IPS-11a (cell line): ENCODE data around the gene IMMT.

Experiments used
- H3K4me3 ChIP-seq: one replicate; pipeline ENCODE4 v1.5.1; 2013; ENCODE audit warnings: low read depth, low read length, control low read depth

Gene IMMT

DNA sequence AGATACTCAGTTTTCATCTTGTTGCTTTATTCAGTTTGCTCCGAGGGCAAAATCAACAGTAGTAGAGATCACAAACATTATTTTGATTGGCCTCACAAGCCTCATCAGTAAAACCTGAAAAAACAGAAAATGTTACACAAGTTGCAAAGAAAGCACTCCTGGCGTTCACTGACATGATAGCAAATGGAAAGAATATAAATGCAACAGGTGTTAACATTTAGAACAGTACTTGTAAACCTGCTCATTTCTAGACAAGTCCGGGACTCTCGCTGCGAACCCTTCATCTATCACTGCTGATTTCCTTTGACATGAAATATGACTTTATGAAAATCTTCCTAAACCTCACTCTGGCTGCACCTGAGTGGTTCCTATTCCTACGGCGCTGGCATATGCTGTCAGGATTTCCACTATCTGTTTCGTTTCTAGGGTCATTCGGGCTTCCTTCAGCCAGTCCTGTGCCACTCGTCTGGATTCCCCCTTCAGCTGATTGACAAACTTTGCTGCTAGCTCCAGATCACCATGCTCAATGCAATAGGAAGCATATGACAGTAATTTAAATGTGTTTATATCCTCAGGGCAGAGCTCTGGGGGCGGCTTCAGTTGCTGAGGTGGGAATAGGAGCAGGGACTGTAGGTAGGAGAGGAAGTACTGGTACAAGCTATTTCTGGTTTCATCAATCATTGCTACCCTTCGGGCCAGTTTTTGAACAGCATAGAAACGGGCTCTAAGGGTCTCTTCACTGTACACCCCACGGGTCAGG is 51.2 kb downstream of the IMMT start:
- H3K4me3 ChIP-seq, result no peak overlapping the region

- no peak overlapping the region for H3K4me3 ChIP-seq
These were observed 52.0 kb downstream of the IMMT start for GRCh38 chr2:86143307-86143706.

- no peak overlapping the region for H3K4me3 ChIP-seq
These were observed 52.6 kb downstream of the IMMT start for GRCh38 chr2:86142436-86143257.

DNA sequence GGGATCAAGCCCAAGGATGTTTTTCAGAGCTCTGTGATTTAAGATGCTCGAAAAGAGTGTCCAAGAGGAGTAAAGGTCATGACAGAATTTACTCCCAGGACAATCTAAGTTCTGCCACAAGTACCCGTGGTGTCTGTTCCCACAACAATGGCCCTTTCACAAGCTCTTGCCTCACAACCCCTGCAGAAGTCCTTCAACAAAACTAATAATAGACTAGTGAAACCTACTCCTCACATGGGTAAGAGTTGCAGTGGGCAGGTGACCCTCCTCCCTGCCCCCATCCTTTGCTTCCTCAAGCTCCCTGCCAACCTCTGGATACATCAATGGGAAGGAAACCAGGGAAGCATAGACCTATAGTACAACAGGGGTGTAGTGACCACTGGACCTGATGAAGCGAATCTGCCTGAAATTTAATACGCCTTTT is 54.3 kb downstream of the IMMT start:
- H3K4me3 ChIP-seq, result no peak overlapping the region

GRCh38 chr2:86139981-86140380 is 55.3 kb downstream of the IMMT start:
- H3K4me3 ChIP-seq, result no peak overlapping the region

DNA sequence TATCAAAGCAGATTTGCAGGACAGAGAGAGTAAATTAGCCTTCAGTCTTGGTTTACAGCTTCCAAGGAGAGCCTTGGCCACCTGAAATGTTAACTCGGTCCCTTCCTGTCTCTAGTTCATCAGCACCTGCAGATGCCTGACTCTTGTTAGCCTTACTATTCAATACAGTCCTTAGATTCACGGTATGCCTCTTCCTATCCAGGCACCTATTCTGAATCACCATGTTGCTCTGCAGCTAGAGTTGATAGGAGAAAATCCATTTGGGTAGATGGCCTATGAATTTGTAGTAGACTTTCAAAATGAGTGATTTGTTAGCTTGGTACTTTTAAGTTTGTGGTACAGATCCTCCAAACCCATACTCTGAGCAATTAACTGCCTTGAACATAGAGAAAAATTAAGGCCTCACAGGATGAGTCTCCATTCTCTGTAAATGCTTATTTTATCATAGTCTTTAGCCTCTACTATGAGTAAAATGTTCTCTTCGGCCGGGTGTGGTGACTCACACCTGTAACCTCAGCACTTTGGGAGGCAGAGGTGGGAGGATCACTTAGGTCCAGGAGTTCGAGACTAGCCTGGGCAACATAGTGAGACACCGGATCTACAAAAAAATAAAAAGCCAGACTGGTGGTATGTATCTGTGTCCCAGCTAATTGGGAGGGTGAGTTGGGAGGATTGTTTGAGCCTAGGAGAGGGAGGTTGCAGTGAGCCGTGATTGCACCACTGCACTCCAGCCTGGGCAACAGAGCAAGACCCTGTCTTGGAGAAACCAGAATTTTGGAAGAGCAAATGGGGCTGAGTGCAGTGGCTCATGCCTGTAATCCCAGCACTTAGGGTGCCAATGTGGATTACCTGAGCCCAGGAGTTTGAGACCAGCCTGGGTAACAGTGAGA is 56.3 kb downstream of the IMMT start:
- no peak overlapping the region for H3K4me3 ChIP-seq

DNA sequence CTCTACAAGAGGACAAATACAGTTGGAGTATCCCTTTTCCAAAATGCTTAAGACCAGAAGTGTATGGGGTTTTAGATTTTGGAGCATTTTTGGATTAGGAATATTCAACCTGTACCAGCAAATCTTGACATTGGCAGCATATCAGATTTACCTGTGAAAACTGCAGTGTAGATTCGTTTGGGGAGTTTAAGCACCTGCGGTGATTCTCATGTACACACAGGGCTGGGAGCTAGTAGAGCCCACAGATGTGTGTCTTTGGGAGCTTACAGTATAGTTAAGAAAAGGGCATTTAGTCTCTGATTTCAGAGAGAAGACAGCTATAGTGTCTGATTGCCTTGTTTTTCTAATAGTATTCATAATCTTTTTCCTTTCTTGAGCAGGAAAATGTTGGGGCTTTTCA is 59.1 kb downstream of the IMMT start:
- H3K4me3 ChIP-seq, result no peak overlapping the region

DNA sequence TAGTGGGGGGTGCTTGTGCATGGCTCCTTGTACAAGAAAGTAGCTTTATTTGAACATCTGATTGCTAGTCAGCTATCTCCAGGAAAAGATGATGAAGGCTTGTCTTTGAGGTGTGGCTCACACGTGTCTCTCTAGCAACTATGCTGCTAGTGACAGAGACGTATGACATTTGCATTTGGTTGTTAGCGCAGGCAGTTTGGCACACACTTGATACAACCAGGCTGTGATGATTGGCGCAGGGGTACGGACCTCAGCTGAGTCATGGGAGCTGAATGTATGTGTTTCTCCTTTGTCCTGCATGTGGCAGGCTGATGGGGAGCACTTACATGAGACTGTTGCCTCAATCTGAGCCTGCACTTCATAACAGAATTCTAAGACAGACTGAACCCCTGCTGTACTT is 59.6 kb downstream of the IMMT start:
- no peak overlapping the region for H3K4me3 ChIP-seq

DNA sequence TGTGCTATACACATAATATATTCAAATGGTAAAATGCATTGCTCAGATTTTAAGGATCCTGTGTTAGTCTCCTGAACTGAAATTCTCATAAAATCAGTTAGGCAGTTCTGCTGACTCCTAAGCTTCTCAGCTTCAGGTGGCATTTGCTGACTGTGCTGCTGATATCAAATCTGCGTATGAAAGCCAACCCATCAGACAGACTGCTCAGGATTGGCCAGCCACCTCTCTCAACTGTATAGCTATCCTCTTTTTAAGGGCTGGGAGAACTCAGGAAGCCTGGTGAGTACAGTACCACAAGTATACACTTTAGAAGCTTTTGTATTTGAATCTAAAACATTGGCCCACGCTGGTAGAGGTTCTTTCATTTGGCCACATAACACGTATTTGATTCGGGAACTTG is 60.6 kb downstream of the IMMT start:
- H3K4me3 ChIP-seq, result no peak overlapping the region

DNA sequence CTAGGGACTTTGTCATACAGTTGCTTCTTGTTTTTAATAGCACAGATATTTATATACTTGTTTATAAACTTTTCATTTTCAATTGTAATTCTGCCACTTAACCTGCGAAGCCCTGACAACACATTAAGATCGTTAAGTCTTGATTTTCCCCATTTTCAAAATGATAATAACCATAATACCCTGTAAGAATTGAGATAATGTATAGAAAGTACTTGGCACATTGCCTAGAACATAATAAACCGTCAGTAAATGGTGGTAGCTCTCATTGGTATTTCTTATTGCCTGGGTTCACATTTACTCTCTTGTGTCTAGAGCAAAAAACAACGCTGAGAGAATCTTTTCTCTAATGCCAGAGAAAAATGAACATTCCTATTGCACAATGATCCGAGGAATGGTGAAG is 70.6 kb downstream of the IMMT start:
- H3K4me3 ChIP-seq, result no peak overlapping the region

DNA sequence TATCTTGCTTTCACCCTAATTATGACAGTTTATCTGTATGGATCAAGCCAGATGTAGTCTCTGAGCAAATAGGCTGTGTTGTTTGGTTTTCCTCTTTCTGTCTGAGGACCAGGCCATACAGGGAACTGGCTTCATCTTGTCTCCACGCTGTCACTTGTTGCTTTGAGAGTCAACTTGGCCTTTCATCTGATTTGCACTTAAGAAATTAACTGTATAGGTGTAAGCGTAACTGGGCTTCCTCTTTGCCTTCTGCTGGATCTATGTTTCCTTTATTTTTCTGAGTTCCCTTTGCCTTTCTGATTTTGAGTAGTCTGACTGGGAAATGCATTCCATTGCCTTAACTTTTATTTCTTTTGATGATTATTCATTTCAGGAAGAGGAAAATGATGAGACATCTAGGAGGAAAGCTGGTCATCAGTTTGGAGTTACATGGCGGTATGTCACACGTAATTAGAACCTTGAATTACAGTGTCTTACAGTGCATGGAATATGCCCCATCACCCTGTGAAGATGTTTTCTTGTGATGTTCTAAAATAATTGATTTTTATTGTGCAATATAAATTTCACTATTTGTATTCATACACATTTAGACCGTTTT is 71.8 kb downstream of the IMMT start:
- no peak overlapping the region for H3K4me3 ChIP-seq

DNA sequence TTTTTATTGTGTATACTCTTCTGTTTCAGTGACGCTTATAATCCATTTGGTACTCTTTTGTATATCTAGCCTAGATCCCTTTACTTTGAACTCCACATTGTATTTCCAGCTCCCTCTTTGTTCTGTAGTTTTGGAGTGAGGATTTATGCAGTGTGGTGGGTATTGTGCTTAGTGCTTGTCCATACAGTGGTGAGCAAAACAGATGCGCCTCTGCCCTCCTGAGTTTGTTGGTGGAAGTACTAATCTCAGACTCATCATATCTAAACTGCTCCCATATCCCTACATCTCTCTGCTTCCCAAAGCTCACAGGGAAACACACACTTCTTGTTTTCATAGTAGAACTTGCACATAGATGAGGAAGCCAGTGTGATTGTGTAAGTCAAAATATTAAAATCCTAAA is 77.1 kb downstream of the IMMT start:
- no peak overlapping the region for H3K4me3 ChIP-seq

DNA sequence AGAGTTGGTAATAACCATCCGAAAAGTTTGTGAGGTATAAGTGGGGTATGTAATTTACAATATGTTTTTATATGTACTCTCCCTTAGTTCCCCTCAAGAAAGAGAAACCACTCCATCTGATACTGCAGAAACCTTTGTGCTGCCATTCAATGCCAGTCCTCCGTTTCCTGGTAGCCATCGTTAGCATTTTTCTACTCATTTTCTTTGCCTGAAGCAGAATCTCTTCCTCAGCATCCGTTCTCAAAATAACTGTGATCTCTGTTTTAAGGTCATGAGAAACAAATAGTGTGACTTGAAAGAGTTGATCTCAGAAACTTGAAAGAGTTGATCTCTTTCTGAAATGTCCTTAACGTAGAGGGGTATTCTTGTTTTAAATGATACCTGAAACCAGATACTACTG is 88.2 kb downstream of the IMMT start:
- H3K4me3 ChIP-seq, result peak overlapping the region; percentile 100

DNA sequence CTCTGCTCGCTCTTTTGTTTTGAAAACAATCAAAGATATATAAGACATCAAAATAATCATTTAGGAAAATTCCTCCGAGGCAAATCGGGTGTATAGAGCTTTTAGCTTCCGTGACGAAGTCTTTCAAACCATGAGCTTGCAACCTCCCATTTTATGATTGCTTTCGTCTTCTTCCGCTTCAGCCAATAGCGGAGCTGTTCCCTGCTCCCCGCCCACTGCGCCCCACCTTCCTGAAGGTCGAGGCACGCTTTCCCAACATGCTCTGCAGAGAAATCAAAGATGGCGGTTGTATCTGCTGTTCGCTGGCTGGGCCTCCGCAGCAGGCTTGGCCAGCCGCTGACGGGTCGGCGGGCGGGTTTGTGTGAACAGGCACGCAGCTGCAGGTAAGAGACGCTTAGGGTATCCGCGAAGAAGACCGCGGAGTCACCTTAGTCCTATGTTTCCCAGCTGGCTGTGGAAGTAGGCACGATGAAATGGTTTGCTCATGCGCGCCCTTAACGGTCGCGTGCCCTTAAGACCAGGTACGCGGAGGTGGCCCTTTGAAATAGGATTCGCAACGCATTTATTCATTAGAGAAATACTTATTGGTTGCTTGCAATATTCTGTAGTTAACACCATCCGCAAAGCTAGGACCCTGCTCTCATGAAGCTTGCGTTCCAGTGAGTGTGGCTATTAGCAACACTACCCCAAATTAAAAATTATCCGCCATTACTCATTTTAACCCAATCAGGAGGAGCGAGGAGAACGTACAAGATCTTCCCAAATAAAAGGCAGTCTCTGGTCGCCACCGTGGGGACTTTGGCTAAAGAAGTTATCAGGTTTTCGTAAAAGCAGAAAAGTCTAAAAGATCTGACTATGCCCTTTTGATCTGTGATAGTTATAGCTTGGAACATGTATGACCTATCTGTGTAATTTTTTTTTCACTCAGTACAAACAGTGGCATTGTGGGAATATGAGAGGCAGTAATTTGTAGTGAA is 89.0 kb downstream of the IMMT start, which contains the start of gene PTCD3:
PTCD3 (plus strand) TSS at position 267 of the 977 bp plus-strand sequence; CDS start at position 280, 13 bp downstream.
- peak within 1 kb of the TSS; percentile 100 for H3K4me3 ChIP-seq

DNA sequence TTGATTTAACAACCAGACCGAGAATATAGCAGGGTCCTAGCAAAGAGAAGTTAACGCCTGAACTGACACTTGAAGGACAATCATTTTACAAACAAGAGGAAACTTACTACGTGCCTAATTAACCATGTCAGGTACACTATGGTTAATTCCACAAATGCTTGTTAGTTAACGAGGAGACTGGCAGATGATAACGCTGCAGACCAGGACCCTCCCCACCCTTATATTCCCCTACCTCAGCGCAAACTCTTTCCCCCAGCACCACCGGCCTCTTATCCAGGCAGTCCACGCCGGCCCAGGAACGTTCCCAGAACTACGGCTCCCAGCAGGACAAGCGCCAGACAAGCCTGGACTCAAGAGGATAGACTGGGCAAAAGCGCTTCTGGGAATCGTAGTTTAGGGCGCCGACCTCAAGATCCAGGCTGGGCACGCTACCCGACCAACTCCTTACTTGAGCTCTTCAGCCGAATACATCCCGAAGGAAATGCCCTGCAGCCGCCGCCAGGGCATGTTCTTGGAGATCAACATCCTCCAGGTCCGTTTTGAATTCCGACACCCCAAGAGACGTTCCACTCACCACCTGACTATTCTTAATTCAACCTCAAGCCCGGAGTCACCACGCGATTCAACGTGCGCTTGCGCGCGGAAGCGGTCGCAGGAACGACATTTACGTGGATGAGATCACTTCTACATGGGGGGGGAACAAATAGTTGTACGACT is 89.9 kb downstream of the IMMT start, which contains the start of gene POLR1A:
POLR1A (minus strand) TSS at position 635 of the 717 bp plus-strand sequence; CDS start at position 525, 110 bp downstream.
- H3K4me3 ChIP-seq, result peak within 1 kb of the TSS; percentile 100

DNA sequence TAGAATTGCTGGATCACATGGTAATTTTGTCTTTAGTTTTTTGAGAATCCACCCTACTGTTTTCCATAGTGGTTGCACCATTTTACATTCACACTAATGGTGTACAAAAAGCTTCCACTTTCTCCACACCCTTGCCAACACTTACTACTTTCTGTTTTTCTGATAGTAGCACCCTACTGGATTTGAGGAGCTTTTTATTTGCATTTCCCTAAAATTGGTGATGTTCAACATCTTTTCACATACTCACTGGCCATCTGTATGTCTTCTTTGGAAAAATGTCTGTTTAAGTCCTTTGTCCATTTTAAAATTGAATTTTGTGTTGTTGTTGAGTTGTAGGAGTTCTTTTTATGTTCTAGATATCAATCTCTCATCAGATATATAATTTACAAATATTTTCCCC is 93.1 kb downstream of the IMMT start:
- H3K4me3 ChIP-seq, result no peak overlapping the region

GRCh38 chr2:86097913-86098312 is 97.3 kb downstream of the IMMT start:
- no peak overlapping the region for H3K4me3 ChIP-seq

- no peak overlapping the region for H3K4me3 ChIP-seq
These were observed 98.0 kb downstream of the IMMT start for GRCh38 chr2:86097114-86097896.
